Measurements from ENCODE around the gene FBXO39. TPM values are rescaled to one million over a fixed set of nuclear protein-coding genes. Genes with fewer than 3 reads are reported as not detected.
"Not testable (repeated sequence)": the region's sequence is repeated elsewhere in the genome, so short reads cannot be mapped to it uniquely, and the experiment has no call there.

The FBXO39 gene
- total RNA-seq, 1 experiment from 2014 or later: not detected

GRCh38 chr17:6782244-6782643 lies 6.2 kb downstream of the FBXO39 start:
- in situ Hi-C loops (cut with HindIII; ENCODE audit: low pct_unique_long_range_greater_than_20kb, low sequenced_read_pairs): no loop called here
- no peak for DNase-seq (ENCODE audit: low read depth)

- no peak for DNase-seq (ENCODE audit: low read depth)
- in situ Hi-C loops (cut with HindIII; ENCODE audit: low pct_unique_long_range_greater_than_20kb, low sequenced_read_pairs): no loop called here
These were observed 10.6 kb downstream of the FBXO39 start for GRCh38 chr17:6786618-6787017.

- DNase-seq (ENCODE audit: low read depth): no peak
- in situ Hi-C loops (cut with HindIII; ENCODE audit: low pct_unique_long_range_greater_than_20kb, low sequenced_read_pairs): no loop called here
These were observed 11.2 kb downstream of the FBXO39 start for GRCh38 chr17:6787081-6787693.

GRCh38 chr17:6789146-6789545 lies 13.1 kb downstream of the FBXO39 start:
- in situ Hi-C loops (cut with HindIII; ENCODE audit: low pct_unique_long_range_greater_than_20kb, low sequenced_read_pairs): no loop called here
- DNase-seq (ENCODE audit: low read depth): no peak

DNA sequence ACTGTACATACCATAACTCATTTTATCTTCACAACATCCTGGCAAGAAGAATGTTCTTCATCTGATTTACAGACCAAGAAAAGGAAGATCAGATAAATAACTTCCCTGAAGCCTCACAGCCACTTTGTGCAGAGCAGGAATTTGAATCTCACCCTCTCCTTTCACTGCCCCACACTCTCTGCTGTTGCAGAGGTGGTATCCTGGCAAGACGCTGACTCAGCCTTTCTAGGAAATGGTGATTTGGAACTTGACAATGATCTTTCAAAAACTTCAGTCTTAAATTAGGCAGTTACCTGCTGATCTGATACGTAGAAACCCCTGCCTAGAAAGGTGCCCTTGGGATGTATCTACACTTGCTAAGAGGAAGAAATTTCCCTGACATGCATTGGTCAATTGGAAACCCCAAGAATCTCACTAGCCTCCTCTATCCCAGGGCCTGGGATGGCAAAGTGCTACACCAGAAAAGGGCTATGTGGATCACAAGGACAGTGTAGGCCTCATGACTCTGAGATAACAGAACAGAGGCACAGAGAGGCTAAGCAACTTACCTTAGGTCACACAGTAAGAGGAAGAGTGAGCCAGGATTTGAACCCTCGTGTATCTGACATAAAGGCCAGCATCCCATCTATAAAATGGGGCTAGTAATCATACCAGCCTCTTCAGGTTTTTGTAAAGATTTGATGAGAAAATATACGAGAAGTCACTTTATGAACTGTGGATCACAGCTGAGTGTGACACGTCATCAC lies 17.9 kb downstream of the FBXO39 start:
- no peak for DNase-seq (ENCODE audit: low read depth)
- in situ Hi-C loops (cut with HindIII; ENCODE audit: low pct_unique_long_range_greater_than_20kb, low sequenced_read_pairs): no loop called here

DNA sequence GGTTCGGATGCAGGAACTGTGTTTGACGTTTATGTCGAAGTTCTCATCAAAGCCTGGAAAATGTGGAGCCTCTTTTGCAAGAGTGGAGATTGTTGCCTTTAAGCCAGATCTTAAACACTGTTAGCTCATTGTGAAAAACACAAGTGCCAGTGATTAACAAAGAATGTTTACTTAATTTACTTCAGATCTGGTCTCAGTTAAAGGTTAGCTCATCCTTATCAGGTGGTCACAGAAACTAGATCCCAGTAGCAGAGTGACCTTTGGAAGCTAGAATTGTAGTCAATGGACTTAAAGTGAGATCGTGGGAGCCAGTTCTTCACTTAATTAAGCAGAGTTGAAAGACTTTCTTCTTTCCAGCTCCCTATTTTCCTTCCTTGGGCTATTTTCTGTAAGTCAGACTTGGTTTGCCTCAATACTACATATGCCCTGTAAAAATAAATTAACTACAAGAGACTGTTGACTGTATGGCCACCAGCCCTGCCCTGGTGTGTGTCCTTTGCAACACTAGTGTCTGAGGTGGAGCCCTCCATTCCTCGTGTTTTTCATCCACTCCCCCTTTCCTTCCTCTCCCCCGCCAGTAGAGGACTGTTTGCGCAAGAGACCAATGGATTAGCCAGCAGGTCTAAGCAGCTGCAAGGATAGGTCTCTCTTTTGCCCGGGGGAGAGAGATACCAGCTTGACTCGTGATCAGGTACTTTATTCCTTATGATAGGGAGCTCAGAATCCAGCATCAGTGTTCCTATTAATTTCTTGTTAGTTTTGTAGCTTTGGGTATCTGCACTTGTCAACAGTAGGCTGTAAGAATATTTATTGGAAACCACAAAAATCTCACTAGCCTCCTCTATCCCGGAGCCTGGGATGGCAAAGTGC lies 20.2 kb downstream of the FBXO39 start:
- in situ Hi-C loops (cut with HindIII; ENCODE audit: low pct_unique_long_range_greater_than_20kb, low sequenced_read_pairs): no loop called here
- no peak for DNase-seq (ENCODE audit: low read depth)

DNA sequence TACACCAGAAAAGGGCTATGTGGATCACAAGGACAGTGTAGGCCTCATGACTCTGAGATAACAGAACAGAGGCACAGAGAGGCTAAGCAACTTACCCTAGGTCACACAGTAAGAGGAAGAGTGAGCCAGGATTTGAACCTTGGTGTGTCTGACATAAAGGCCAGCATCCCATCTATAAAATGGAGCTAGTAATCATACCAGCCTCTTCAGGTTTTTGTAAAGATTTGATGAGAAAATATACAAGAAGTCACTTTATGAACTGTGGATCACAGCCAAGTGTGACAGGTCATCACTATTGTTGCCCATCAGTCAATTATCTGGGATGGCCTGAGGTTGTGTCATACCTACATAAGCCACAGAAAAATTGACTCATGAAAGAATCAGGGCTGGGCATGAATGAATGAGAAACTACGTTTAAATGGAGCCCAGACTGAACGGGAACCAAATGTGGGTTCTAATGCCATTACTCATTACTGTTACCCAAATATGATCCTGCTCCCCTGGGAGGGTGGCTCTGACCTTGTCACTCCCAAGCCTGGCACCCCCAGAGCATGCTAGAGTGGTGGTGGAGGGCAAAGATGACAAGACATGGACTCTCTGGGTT lies 21.0 kb downstream of the FBXO39 start:
- DNase-seq (ENCODE audit: low read depth): no peak
- in situ Hi-C loops (cut with HindIII; ENCODE audit: low pct_unique_long_range_greater_than_20kb, low sequenced_read_pairs): no loop called here

DNA sequence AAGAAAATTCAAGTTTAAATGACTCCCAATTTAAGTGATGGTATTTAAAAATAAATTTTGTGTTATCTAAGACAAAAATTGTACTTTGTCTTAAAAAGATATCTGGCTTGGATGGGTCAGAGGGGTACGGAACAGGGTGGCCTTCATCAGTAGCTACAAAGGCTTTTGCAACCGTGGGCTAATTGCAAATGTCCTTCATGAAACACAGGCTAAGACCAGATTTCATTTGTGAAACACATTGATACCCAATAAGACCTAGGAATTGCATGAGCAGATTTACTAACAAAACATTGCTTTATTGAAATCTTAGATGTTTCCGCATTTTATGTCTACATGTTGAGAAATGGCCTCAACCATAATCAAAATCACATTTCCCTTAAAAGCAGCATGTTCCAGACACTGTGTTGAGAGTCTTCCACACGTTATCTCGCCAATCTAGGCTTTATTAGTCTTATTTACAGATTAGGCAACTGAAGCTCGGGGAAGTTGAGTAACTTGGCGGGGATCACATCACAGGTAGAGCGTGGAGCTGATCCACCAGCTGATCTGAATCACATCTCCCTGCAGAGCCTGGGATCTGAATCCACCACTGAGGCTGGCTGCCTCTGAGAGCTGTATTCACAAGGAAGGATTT lies 21.8 kb downstream of the FBXO39 start:
- no peak for DNase-seq (ENCODE audit: low read depth)
- in situ Hi-C loops (cut with HindIII; ENCODE audit: low pct_unique_long_range_greater_than_20kb, low sequenced_read_pairs): no loop called here

- in situ Hi-C loops (cut with HindIII; ENCODE audit: low pct_unique_long_range_greater_than_20kb, low sequenced_read_pairs): no loop called here
These were observed 23.7 kb downstream of the FBXO39 start for GRCh38 chr17:6799738-6800137.

GRCh38 chr17:6800422-6801027 lies 24.5 kb downstream of the FBXO39 start:
- DNase-seq (ENCODE audit: low read depth): no peak
- in situ Hi-C loops (cut with HindIII; ENCODE audit: low pct_unique_long_range_greater_than_20kb, low sequenced_read_pairs): no loop called here

More at GRCh38 chr17:6799738-6800137, 23.7 kb downstream of the FBXO39 start:
- no peak for DNase-seq (ENCODE audit: low read depth)

DNA sequence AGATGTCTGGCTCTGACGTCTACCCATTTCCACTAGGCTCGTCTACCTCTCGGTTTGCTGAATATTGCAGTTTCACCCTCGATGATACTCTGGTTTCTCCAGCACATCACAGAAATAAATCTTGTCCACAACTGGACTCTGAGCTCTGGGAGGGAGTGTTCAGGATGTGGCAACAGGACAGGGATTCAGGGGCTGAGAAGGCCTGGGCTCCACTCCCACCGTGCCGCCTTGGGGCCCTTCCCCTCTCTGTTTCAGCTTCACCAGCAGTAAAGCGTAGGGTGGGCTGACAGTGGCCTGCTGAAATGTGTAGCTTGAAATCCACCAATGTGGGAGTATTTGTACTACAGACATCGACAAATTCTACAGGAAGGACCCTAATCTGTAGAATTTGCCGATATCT lies 35.5 kb downstream of the FBXO39 start:
- DNase-seq (ENCODE audit: low read depth): no peak
- in situ Hi-C loops (cut with HindIII; ENCODE audit: low pct_unique_long_range_greater_than_20kb, low sequenced_read_pairs): no loop called here

- no peak for DNase-seq (ENCODE audit: low read depth)
- in situ Hi-C loops (cut with HindIII; ENCODE audit: low pct_unique_long_range_greater_than_20kb, low sequenced_read_pairs): no loop called here
These were observed 36.3 kb downstream of the FBXO39 start for GRCh38 chr17:6812295-6812694.

DNA sequence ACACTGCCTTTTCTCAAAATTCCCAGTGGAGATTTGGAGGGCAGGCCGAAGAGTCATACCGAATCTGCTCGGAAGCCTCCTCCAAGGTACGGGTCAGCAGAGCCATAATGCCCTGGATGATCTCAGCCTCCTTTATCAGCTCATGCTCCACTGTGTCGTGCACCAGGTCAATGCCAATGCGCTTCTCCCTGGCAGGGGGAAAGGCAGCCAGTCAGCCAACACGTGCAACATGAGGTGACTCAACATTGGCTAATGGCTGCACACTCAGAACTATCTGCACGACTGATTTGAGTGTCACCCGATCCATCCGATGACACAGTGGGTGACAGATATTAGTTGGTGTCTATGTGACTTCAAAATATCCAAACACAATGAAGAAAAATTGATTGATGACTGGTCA lies 39.8 kb downstream of the FBXO39 start:
- in situ Hi-C loops (cut with HindIII; ENCODE audit: low pct_unique_long_range_greater_than_20kb, low sequenced_read_pairs): no loop called here
- DNase-seq (ENCODE audit: low read depth): peak; percentile 60

DNA sequence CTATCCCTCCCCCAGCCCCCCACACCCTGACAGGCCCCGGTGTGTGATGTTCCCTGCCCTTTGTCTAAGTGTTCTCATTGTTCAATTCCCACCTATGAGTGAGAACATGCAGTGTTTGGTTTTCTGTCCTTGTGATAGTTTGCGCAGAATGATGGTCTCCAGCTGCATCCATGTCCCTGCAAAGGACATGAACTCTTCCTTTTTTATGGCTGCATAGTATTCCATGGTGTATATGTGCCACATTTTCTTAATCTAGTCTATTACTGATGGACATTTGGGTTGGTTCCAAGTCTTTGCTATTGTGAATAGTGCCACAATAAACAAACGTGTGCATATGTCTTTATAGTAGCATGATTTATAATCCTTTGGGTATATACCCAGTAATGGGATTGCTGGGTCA lies 40.4 kb downstream of the FBXO39 start:
- DNase-seq (ENCODE audit: low read depth); in situ Hi-C loops (cut with HindIII; ENCODE audit: low pct_unique_long_range_greater_than_20kb, low sequenced_read_pairs): not testable (repeated sequence)

GRCh38 chr17:6818938-6819337 lies 42.9 kb downstream of the FBXO39 start:
- DNase-seq (ENCODE audit: low read depth): no peak
- in situ Hi-C loops (cut with HindIII; ENCODE audit: low pct_unique_long_range_greater_than_20kb, low sequenced_read_pairs): no loop called here

DNA sequence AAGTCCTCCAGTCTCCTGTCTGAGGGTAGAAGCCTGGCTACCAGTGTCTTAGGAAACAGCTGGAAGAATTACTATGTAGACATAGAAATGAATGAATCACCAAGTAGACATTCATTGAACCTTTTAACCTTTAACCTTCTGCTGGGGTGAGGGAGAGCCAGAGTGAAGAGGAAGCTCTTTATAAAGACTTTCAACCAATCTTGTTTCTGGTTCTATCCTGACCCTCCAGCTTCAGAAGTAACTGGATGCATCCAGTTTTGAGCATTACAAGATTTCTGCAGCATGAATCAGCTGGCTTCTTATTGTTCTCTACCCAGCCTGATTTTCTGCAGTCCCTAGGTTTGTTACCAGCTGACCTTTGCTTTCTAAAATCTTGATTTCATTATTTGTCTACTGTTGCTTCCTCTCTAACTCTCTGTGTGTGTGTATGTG lies 47.0 kb downstream of the FBXO39 start:
- in situ Hi-C loops (cut with HindIII; ENCODE audit: low pct_unique_long_range_greater_than_20kb, low sequenced_read_pairs): no loop called here
- DNase-seq (ENCODE audit: low read depth): peak; percentile 13

DNA sequence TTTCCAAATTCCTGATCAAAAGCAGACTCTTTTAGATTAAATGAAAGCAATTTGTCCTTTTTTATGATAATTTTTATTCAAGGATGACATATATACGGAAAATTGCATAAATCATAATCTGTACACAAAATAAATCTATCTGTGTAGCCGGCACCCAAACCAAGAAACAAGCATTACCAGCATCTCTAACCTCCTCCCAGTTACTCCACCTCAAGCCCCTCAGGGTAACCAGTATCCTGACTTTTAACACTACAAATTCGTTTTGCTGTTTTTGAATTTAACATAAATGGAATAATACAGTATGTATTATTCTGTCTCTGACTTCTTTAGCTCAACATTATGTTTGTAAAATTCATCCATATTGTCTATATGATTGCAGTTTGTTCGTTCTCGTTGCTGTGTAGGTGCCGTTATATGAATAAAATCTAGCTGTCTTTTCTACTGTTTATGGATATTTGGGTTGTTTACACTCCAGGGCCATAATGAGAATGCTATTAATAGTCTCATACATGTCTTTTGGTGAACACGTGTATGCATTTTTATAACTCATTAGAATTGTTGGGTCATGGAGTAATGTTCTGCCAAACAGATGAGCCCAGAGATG lies 54.5 kb downstream of the FBXO39 start:
- in situ Hi-C loops (cut with HindIII; ENCODE audit: low pct_unique_long_range_greater_than_20kb, low sequenced_read_pairs): no loop called here

More for the DNA sequence above, 54.5 kb downstream of the FBXO39 start:
- DNase-seq (ENCODE audit: low read depth): no peak

All from Caki2 (cell line).